GM12878 (cell line): Measurements from ENCODE around the gene ZNF71. TPM values are rescaled to one million over a fixed set of nuclear protein-coding genes. Genes with fewer than 3 reads are reported as not detected.

Experiments used
- EGR1 ChIP-seq, 2 experiments: IDR thresholded peaks; 1 replicate in 1 of 2; 2 replicates in 1 of 2; pipeline ENCODE4 v1.6.1; 2011 to 2012; ENCODE audit warnings: low read depth in 2 of 2, low read length in 2 of 2, borderline replicate concordance in 1 of 2, mild to moderate bottlenecking in 1 of 2, moderate library complexity in 1 of 2
- FOXM1 ChIP-seq: IDR thresholded peaks from 2 replicates; pipeline ENCODE4 v1.6.1; 2012; ENCODE audit warnings: low read depth, mild to moderate bottlenecking, inconsistent platforms, low read length, moderate library complexity
- HCFC1 ChIP-seq: fragments of 150-350 bp; IDR thresholded peaks from 2 replicates; pipeline ENCODE4 v1.6.1; 2014; ENCODE audit warnings: low read length
- HDGF ChIP-seq: fragments of 450-650 bp; IDR thresholded peaks from 2 replicates; pipeline ENCODE4 v1.6.1; 2016; ENCODE audit warnings: antibody characterized with exemption
- NBN ChIP-seq: fragments of 450-650 bp; IDR thresholded peaks from 2 replicates; pipeline ENCODE4 v1.6.1; 2016
- NRF1 ChIP-seq: conservative IDR thresholded peaks from 2 replicates; pipeline ENCODE4 v1.6.1; 2011; ENCODE audit warnings: mild to moderate bottlenecking, low read depth, low read length, improper control_type of control experiment
- RCOR1 ChIP-seq: conservative IDR thresholded peaks from 2 replicates; pipeline ENCODE4 v1.6.1; 2012; ENCODE audit warnings: low read depth, low read length, improper control_type of control experiment
- REST ChIP-seq: IDR thresholded peaks from 2 replicates; pipeline ENCODE4 v1.6.1; 2012; ENCODE audit warnings: mild to moderate bottlenecking, low read depth, low read length
- SIX5 ChIP-seq: IDR thresholded peaks from 2 replicates; pipeline ENCODE4 v1.6.1; 2011; ENCODE audit warnings: mild to moderate bottlenecking, low read depth, low read length, moderate library complexity; ENCODE audit not compliant: severe bottlenecking
- SMAD1 ChIP-seq: fragments of 450-650 bp; IDR thresholded peaks from 2 replicates; pipeline ENCODE4 v1.6.1; 2018; ENCODE audit warnings: mild to moderate bottlenecking, low read depth; ENCODE audit not compliant: partially characterized antibody
- SMC3 ChIP-seq: IDR thresholded peaks from 2 replicates; pipeline ENCODE4 v1.6.1; 2011; ENCODE audit warnings: low read length, improper control_type of control experiment, borderline replicate concordance
- SREBF1 ChIP-seq: IDR thresholded peaks from 2 replicates; pipeline ENCODE4 v1.6.1; 2012; ENCODE audit warnings: mild to moderate bottlenecking, low read length
- TCF12 ChIP-seq: IDR thresholded peaks from 2 replicates; pipeline ENCODE4 v1.6.1; 2011; ENCODE audit warnings: low read depth, mild to moderate bottlenecking, low read length
- ZBED1 ChIP-seq: IDR thresholded peaks from 2 replicates; pipeline ENCODE4 v1.6.1; 2016; ENCODE audit warnings: borderline replicate concordance
- ZNF592 ChIP-seq: fragments of 450-650 bp; IDR thresholded peaks from 2 replicates; pipeline ENCODE4 v1.6.1; 2017; ENCODE audit warnings: mild to moderate bottlenecking, moderate library complexity
- ZNF687 ChIP-seq: fragments of 450-650 bp; IDR thresholded peaks from 2 replicates; pipeline ENCODE4 v1.6.1; 2017; ENCODE audit warnings: mild to moderate bottlenecking, moderate library complexity
- polyA plus RNA-seq, 11 experiments: library from polyadenylated mRNA; depleted of rRNA in 4 of 11; unstranded in 6 of 11; stranded (reverse) in 5 of 11; fragments of >200 nt; fragmentation: Nextera tagmentation in 4 of 11; fragmentation: Illumina TruSeq in 1 of 11; extraction: Ambion mirVana in 4 of 11; extraction: Trizol in 1 of 11; gene quantifications; 1 replicate in 1 of 11; 2 replicates in 10 of 11; pipeline versions ENCODE4 v1.2.1 to v1.2.3, GENCODE V29; 2011 to 2016; ENCODE audit warnings: inconsistent platforms in 2 of 11, missing spikeins in 2 of 11, low read depth in 1 of 11
- total RNA-seq, 4 experiments: library from RNA; depleted of rRNA in 3 of 4; stranded (reverse); fragments of >200 nt in 3 of 4; fragmentation: Illumina TruSeq in 1 of 4; extraction: Trizol in 1 of 4; gene quantifications; 2 replicates each; pipeline versions ENCODE4 v1.2.1 to v1.2.3, GENCODE V29; 2013 to 2021
- TF ChIP-seq, protein P1 (sequence below): IDR thresholded peaks from 2 replicates; pipeline ENCODE4 v1.6.1; 2011; ENCODE audit warnings: borderline replicate concordance, low read depth, mild to moderate bottlenecking, moderate library complexity, mixed read lengths, low read length; ENCODE audit not compliant: insufficient read depth; ENCODE audit errors: extremely low read length

The ZNF71 gene
- total and polyA plus RNA-seq, 10 of the 15 experiments (the other 5 are each of a cell fraction or from before 2014, with no cell fraction given): 0.48 to 5.7 (median 3.5) TPM

DNA sequence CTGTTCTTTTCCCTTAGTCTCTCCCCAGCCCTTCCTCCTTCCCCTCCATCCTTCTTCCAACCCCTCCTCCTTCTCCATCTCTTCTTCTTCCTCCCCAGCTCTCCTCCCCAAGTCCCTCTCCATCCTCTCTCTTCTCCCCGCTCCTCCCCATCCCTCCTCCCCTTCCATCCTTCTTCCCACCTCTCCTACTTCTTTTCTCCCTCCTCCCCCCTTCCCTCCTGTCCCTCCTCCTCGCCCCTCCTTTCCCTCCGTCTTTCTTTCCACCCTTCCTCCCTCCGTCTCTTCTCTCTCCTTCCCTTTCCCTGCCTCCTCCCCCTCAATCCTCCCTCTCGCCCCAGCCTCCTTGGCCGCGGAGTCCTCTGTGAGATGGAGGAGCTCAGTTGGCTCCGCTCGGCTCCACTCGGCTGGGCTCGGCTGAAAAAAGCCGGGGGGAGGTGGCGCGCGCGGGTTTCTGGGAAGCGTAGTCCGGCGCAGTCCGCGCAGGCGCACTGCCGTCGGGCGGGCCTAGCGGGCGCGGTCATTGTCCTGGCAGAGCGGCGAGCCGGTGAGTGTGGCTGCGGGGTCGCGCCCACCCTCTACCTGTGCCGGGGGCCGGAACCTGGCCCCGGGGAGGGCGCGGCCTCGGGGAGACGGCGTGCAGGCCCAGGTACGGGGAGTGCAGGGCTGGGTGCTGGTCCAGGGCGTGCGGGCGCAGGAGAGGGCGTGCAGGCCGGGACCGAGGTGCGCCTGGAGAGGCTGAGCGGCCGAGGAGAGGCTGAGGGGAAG, at the start of gene ZNF71 (continued):
- TF ChIP-seq ZNF592 (no peak), RCOR1 (no peak), SMAD1 (no peak), HDGF (peak; percentile 63; the same call in 1 of the 2 replicates), SREBF1 (no peak), ZNF687 (no peak), SIX5 (peak; percentile 71), SMC3 (no peak), ZBED1 (no peak), REST (no peak), EGR1 (IDR thresholded peaks at IDR 0.05; ENCODE audit: borderline replicate concordance in 1 of 2, low read depth in 2 of 2, low read length in 2 of 2) (0 out of 3 replicates have a peak, but pooled peaks of 1 of the 2 experiments have one; percentile 12), NRF1 (peak; percentile 36; the same call in 1 of the 2 replicates), HCFC1 (peak; percentile 77), FOXM1 (no peak), NBN (0 out of 2 replicates have a peak, but pooled peaks have one; percentile 65), TCF12 (no peak)
- TF ChIP-seq, protein P1, sequence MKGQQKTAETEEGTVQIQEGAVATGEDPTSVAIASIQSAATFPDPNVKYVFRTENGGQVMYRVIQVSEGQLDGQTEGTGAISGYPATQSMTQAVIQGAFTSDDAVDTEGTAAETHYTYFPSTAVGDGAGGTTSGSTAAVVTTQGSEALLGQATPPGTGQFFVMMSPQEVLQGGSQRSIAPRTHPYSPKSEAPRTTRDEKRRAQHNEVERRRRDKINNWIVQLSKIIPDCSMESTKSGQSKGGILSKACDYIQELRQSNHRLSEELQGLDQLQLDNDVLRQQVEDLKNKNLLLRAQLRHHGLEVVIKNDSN: no peak
